GM12891 (cell line): ENCODE results near the gene MEPCE.

Source experiments
- PAX5 ChIP-seq: IDR thresholded peaks from 2 replicates; pipeline ENCODE4 v1.6.1; 2011; ENCODE audit warnings: low read length, moderate library complexity, mild to moderate bottlenecking; ENCODE audit not compliant: insufficient read depth, severe bottlenecking
- POLR2A ChIP-seq: IDR thresholded peaks from 2 replicates; pipeline ENCODE4 v1.6.1; 2011; ENCODE audit warnings: low read depth, low read length, control low read depth
- POLR2AphosphoS5 ChIP-seq: IDR thresholded peaks from 2 replicates; pipeline ENCODE4 v1.6.1; 2011; ENCODE audit warnings: low read depth, low read length, control low read depth
- POU2F2 ChIP-seq: IDR thresholded peaks from 2 replicates; pipeline ENCODE4 v1.6.1; 2011; ENCODE audit warnings: low read depth, mild to moderate bottlenecking, control low read depth, low read length, moderate library complexity
- SPI1 ChIP-seq: IDR thresholded peaks from 2 replicates; pipeline ENCODE4 v1.6.1; 2011; ENCODE audit warnings: low read depth, low read length, control low read depth
- TAF1 ChIP-seq: IDR thresholded peaks from 2 replicates; pipeline ENCODE4 v1.6.1; 2011; ENCODE audit warnings: low read depth, low read length, control low read depth

DNA sequence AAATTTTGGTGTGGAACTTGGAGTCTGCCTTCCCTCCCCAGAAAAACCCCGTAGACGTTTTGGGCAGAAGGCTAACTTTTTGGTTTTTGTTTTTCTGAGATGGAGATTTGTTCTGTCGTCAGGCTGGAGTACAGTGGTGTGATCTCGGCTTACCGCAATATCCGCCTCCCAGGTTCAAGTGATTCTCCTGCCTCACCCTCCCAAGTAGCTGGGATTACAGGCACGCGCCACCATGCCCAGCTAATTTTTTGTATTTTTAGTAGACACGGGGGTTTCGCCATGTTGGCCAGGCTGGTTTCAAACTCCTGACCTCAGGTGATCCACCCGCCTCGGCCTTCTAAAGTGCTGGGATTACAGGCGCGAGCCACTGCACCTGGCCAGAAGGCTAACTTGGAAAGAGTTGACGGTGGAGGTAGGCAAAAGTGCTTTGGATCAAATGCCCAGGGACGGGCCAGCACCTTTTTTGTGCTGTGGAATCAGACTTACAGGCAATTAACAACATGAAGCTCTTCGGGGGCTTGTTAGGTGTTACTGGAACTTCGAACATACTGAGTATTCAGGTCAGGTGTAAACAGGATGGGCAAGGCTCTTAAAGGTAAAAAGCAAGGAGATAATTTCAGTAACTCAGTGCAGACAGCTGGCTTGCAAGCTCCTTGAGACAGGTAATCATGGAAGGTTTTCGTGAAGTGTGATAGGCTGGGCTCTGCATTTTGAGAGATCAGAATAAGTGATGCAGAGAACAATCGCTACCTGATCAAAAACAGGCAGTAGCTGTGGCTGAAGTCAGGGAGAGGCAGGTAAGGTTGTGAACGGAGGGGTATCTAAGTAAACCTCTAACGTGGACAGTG is 4.9 kb downstream of the MEPCE start:
- TF ChIP-seq POLR2AphosphoS5 (no peak; the same call in none of the 2 replicates), POLR2A (no peak), TAF1 (no peak), POU2F2 (no peak), SPI1 (no peak), PAX5 (no peak)
